Measurements from ENCODE around the gene DNAJC10.
"Not testable (repeated sequence)": the region's sequence is repeated elsewhere in the genome, so short reads cannot be mapped to it uniquely, and the experiment has no call there.

DNAJC10 gene

GRCh38 chr2:182728014-182728413, 12.0 kb downstream of the DNAJC10 start:
- no peak for DNase-seq

DNA sequence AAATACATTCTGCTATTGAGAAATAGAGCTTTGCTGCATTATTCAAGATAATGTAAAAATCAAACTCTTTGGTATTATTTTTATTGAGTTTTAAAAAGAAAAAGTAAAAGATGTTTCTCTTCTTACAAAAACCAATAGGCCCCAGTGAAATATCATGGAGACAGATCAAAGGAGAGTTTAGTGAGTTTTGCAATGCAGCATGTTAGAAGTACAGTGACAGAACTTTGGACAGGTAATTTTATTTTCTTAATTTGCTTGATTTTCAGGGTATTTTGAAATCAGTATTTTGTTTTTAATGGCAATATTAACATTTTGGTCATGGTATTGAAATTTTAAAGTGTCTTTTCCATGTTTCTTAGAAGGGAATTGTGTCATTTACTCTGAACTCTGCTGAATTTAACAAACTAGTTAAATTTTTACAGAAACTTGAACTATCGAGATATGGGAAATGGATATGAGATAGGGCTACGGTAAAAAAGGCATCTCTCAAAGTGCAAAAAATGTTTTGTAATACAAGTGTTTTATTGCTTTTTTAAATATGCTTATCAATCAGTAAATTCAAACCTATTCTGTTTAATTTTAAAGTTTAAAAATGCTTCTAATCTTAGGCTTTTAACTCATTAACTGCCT, 13.8 kb downstream of the DNAJC10 start:
- no peak for DNase-seq

DNA sequence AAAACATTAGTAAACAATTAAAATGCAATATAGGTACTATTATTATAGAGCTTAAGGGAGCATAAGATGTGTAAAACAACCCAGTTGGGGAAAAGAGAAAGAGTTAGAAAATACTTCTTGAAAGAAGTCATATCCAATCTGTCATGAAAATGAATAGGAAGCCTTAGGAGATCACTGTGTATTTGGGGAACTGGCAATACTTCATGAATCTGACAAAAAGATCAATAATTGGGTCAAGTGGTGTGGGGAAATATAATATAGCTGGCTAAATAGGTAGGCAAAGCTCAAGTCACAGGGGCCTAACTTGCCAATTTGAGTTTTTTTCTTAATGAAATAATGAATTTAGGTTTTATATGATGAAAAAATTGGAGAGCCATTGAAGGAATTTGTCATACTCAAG, 14.4 kb downstream of the DNAJC10 start:
- no peak for DNase-seq

DNA sequence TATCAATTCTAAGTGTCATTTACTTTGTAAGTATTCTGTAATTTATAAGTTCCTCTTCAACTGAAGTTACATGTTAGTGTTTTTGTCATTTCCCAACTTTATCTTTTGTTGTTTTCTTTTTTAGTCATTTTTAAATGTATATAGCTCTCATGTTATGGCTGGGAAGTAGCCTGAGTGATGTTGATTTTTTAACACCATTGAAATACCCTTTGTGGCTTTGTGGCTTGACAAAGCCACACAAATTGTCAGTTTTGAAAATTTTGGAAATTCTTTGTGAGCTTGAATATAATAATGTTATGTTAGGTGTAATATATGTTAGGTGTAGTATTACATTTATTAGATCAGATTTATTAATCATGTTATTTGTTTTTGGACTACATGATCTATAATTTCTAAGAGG, 16.7 kb downstream of the DNAJC10 start:
- no peak for DNase-seq

DNA sequence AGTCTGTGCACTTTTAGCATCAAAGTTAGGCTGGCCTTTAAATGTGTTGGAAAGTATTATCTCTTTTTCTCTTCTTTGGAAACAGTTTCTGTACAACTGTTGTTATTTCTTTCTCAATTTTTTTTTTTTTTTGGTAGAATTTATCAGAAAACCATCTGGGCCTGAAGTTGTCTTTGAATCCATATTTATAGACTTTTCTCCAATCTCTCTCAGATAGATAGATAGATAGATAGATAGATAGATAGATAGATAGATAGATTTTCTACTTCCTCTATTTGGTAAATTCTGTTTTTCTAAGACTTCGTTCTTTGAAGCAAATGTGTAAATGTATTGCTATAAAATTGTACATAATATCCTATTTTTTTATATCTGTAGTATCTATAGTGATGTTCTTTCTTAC, 17.5 kb downstream of the DNAJC10 start:
- DNase-seq = no peak

- not testable (repeated sequence) for DNase-seq
Observed at GRCh38 chr2:182736856-182737255, 20.8 kb downstream of the DNAJC10 start.

DNA sequence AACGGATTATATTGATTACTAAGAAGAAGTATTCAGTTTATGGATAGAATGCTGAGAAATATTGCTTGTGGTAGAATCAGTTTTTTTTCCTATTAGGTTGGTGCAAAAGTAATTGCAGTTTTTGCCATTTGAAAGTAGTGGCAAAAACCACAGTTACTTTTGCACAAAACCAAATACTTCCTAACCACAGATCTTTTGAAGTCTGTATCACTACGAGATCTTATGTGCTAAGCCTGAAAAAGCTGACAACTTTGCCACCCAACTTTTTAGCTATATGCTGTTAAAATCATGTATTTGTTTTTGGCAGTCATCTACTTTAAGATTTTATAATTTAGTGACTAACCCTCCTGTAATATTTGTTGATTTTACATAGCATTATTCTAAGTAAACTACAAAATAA, 24.6 kb downstream of the DNAJC10 start:
- no peak for DNase-seq

DNA sequence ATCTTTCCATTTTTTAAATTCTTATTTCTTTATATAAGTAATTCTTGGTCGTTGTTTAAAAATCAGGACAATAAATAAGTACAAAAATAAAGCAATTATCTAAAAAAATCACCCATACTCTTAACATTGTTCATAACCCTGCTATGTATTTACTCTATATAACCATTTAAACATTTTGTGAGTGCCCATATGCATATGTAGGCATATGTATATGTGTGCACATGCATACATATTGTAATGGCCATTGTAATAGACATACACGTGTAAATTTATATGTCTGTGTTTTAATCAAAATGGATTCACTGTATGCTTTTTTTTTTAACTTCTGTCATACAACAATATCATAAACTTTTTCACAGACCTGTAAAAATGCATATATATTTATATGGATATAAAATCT, 25.6 kb downstream of the DNAJC10 start:
- DNase-seq = no peak

- no peak for DNase-seq
Observed at GRCh38 chr2:182744490-182744889, 28.4 kb downstream of the DNAJC10 start.

- no peak for DNase-seq
Observed at GRCh38 chr2:182745061-182745460, 29.0 kb downstream of the DNAJC10 start.

- DNase-seq = not testable (repeated sequence)
Observed at GRCh38 chr2:182745894-182746293, 29.8 kb downstream of the DNAJC10 start.

DNA sequence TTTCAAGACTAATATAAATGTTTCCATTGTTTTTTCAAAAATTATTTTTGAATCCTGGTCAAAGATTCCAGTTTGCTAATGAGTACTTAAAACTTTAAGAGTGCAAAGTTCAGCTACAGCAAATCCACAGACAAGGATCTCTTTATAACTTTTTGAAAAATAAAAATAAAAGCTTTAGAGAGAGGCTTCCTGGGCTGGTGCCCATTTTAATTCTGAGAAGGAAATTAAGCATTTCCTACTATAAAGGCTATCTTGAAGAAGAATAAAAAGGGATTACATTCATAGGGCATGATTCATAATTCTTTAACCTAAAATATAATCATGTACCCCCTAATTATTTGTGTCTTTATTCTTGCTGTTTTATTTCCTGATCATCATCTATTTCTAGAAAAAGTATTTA, 38.2 kb downstream of the DNAJC10 start:
- DNase-seq = no peak

GRCh38 chr2:182758379-182758778, 42.3 kb downstream of the DNAJC10 start:
- DNase-seq = no peak

DNA sequence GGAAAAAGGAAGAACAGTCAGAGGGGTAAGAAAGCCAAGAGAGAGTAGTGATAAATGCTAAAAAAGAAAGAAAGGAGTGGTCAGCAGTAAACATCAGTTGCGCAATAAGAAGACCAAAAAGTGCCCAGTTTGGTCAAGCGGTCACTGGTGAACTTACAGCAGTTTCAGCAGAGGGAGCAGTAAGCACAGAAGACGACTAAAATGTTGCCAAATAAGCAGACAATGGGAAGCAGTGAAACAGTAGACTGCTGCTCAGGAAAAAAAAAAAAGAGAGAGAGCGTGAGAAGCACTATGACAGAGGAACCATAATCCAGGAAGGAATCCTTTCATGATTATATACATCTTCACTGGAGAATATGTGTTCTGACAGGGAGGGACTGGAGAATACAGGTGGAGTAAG, 45.8 kb downstream of the DNAJC10 start:
- no peak for DNase-seq

DNA sequence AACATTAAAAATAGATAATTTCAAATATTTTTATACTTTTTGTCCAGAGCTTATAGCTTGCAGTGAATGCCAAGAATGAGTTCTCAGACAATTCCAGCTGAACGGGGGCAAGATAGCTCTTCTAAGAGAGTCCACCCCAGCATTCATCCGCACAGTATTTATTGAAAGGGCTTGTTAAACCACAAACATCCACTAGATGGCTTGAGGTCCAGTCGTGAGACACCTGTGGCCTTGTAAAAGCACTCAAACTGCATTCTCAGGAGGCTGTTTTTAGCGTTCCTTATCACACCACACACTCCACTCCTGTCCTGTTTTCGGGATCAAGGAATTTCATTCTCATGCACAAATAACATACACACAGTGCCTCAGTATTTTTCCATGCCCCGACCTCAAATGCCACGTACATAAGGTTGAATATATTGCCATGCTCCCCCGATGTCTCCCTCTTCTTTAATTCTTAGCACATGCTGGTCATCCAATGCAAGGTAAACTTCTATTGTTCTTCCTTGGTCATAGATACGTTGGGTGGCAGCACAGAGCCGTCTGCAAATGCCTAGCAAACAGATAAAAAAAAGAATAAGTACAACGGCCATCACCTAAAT, 47.4 kb downstream of the DNAJC10 start:
- DNase-seq = no peak

DNA sequence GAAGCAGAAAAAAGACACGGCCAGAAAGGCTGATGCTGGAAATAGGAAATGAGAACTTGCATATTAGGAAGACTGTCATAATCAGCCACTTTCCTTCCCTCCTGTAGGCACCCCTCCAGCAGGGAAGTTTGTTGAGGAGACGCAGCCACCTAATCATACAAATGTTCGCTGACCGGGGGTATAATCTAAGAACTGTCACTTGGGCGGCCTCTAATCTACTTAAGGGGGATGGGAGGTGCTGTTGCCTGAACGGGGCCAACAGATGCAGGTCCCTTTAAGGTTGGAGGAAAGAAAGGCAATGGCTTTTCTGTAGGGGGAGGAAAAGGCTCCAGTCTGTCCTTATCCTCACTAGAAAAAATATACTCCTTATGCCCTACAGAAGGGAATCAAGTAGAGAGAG, 50.6 kb downstream of the DNAJC10 start:
- no peak for DNase-seq

DNA sequence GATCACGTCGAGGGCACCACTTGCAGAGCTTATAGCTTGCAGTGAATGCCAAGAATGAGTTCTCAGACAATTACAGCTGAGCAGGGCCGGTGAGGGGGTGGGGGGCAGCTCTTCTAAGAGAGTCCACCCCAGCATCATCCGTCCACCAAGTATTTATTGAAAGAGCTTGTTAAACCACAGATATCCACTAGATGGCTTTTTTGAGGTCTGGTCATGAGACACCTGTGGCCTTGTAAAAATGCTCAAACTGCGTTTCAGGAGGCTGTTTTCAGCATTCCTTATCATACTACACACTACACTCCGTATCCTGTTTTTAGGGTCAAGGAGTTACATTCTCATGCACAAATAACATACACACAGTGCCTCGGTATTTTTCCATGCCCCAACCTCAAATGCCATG, 51.5 kb downstream of the DNAJC10 start:
- no peak for DNase-seq

- DNase-seq = not testable (repeated sequence)
Observed at GRCh38 chr2:182768950-182769349, 52.9 kb downstream of the DNAJC10 start.

- no peak for DNase-seq
Observed at GRCh38 chr2:182779323-182779722, 63.3 kb downstream of the DNAJC10 start.

DNA sequence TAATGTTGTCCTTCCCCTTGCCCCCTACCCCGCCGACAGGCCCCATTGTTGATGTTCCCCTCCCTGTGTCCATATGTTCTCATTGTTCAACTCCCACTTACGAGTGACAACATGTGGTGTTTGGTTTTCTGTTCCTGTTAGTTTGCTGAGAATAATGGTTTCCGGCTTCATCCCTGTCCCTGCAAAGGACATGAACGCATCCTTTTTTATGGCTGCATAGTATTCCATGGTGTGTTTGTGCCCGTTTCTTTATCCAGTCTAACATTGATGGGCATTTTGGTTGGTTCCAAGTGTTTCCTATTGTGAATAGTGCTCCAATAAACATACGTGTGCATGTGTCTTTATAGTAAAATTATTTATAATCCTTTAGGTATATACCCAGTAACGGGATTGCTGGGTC, 65.0 kb downstream of the DNAJC10 start:
- not testable (repeated sequence) for DNase-seq

DNA sequence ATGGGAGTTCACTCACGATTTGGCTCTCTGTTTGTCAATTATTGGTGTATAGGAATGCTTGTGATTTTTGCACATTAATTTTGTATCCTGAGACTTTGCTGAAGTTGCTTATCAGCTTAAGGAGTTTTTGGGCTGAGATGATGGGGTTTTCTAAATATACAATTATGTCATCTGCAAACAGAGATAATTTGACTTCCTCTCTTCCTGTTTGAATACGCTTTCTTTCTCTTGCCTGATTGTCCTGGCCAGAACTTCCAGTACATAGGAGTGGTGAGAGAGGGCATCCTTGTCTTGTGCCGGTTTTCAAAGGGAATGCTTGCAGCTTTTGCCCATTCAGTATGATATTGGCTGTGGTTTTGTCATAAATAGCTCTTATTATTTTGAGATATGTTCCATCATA, 66.6 kb downstream of the DNAJC10 start:
- not testable (repeated sequence) for DNase-seq

- no peak for DNase-seq
Observed at GRCh38 chr2:182784058-182784706, 68.1 kb downstream of the DNAJC10 start.

GRCh38 chr2:182784777-182785176, 68.7 kb downstream of the DNAJC10 start:
- no peak for DNase-seq

DNA sequence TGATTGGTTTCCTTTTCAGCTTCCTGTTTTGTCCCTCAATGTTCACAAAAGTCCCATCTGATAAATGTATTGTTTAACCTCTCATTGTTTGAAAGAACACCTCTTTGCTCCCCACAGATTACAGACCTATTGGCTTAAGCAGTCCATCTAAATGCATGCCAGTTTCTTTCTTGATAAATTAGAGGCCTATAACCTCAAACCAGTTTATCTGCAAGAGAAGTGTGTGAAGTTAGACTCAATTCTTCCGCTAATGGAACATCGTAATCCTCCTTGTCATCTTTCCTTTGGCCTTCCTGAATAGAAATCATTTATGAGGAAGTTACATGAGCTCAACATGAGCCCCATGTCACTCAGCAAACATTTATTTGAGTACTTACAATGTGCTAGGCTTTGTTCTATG, 76.4 kb downstream of the DNAJC10 start:
- no peak for DNase-seq

DNA sequence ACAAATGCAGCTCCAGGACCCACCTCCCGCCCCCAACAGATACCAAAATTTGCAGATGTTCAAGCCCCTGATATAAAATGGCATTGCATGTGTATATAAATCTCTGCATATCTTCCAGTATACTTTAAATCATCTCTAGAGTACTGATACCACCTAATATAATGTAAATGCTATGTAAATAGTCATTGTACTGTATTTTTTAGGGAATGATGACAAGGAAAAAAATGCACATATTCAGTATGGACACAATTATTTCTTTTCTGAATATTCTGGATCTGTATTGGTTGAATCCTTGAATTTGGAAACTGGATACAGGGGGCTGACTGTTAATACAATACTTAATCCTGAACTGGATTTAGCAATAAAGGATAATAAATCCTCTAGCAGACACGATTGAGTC, 82.7 kb downstream of the DNAJC10 start:
- no peak for DNase-seq
